Occipital lobe (tissue), 2 donors: ENCODE measurements around the gene AOC2. TPM values are rescaled to one million over a fixed set of nuclear protein-coding genes. Genes with fewer than 3 reads are reported as not detected.
A peak's percentile ranks its signal among the peaks of the same experiment; 100 is the strongest.

Experiments used
- DNase-seq: peaks from one replicate; lab custom pipeline; 2025; lab: John Stamatoyannopoulos, UW
- total RNA-seq: library from RNA; depleted of rRNA; stranded (reverse); fragments of >200 nt; gene quantifications from one replicate; pipeline ENCODE4 v1.2.3, GENCODE V29; 2014

The AOC2 gene, protein sequence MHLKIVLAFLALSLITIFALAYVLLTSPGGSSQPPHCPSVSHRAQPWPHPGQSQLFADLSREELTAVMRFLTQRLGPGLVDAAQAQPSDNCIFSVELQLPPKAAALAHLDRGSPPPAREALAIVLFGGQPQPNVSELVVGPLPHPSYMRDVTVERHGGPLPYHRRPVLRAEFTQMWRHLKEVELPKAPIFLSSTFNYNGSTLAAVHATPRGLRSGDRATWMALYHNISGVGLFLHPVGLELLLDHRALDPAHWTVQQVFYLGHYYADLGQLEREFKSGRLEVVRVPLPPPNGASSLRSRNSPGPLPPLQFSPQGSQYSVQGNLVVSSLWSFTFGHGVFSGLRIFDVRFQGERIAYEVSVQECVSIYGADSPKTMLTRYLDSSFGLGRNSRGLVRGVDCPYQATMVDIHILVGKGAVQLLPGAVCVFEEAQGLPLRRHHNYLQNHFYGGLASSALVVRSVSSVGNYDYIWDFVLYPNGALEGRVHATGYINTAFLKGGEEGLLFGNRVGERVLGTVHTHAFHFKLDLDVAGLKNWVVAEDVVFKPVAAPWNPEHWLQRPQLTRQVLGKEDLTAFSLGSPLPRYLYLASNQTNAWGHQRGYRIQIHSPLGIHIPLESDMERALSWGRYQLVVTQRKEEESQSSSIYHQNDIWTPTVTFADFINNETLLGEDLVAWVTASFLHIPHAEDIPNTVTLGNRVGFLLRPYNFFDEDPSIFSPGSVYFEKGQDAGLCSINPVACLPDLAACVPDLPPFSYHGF
- total RNA-seq: 0.78 TPM

GRCh38 chr17:42844271-42844670 is at the start of gene AOC2:
AOC2 (plus strand) TSS chr17:42844580; CDS start chr17:42844627, 47 bp downstream.
- no peak for DNase-seq

- no peak for DNase-seq
Observed at GRCh38 chr17:42795061-42795460, 49.3 kb upstream of the AOC2 start.

- no peak for DNase-seq
Observed at GRCh38 chr17:42795465-42795864, 48.9 kb upstream of the AOC2 start.

GRCh38 chr17:42796066-42796758 is 48.2 kb upstream of the AOC2 start:
- no peak for DNase-seq

DNA sequence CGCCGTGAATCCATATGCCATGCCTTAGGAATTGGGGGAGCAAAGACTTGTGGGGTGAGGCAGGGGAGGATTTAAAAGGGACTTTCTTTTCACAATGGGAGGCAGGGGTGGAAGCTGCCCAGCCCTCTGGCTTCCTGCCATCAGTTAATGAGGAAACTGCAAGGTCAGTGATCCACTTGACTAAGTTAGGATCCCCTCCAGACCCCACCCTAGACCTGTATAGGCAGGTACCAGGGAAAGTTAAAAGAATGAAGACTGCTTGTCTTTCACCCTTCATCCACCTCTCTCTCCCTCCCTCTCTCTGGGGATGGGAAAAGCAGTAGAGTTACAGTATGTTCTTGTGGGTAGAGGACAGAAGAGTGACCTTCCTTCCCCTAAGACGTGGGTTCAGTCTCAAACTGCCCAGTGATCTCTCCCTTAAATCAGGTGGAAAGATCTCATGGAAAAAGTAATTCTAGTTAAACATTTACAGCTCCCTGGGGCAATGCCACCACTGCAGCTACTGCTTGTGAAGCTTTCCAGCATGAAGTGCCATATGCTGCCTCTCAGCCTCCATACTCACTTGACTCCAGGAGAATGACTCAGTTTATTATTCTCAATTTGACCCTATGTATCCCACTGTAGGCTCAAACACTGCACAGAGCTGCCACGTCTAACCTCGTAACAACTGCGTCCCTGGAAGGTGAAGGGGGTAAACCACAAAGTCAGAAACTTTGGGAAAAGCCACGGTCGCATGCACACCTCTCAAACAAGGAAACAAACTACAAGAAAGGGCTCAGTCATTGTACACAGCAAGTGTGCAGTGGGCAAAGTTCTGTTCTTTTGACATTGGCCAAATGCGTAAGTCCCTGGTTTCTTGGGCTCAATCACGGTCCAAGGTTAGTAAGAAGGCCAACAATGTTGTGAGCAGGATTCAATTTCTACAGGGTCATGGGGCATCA is 47.0 kb upstream of the AOC2 start:
- no peak for DNase-seq

GRCh38 chr17:42798011-42798382 is 46.4 kb upstream of the AOC2 start:
- no peak for DNase-seq

DNA sequence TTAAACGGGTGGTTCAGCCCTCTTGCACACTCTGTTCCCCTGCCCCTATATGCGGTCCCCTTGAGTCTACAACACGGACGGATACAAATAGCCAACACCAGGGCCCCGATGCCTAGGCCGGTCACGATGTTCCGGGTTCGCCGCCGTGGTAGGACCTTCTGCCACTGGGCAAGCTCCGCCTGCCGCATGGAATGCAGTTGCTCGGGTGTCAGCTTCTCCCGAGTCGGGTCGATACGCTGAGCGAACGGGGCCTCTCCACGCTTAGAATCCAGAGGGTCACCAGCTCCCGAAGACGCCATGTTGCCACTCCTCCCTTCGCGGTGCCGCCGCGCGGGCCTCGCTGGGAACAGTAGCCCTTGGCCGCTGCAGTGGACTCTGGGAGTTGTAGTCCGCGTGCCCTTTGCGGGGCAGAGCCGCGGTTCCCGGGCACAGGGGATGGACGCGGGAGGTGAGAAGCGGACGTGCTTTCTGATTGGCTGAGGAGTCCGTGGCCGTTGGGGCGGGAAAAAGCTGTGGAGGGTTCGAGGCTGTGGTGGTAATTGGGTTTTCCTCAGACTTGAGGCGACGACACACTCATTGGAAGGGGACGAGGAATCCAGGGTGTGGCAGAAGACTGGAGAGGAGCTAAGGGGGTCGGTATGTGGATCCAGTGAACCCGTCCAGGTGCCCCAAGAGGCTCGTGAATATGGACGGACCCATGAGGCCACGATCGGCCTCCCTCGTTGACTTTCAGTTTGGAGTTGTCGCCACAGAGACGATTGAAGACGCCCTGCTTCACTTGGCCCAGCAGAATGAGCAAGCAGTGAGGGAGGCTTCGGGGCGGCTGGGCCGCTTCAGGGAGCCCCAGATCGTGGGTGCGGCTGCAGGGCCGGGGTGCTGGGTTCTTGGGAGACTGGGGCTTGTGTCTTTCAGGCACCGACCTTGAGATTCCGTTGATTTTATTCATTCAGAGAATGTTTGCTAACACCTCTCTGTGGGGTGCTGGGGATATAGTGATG is 45.7 kb upstream of the AOC2 start, which contains the start of the genes CNTD1 and COA3:
Gene CNTD1, plus strand, starts transcription at position 479 of the 998 bp plus-strand sequence. Its CDS starts 207 bp downstream, at position 686.
Gene COA3, minus strand, starts transcription at position 322 of the 998 bp plus-strand sequence. Its CDS starts 23 bp downstream, at position 299.
- peak; percentile 78 for DNase-seq

DNA sequence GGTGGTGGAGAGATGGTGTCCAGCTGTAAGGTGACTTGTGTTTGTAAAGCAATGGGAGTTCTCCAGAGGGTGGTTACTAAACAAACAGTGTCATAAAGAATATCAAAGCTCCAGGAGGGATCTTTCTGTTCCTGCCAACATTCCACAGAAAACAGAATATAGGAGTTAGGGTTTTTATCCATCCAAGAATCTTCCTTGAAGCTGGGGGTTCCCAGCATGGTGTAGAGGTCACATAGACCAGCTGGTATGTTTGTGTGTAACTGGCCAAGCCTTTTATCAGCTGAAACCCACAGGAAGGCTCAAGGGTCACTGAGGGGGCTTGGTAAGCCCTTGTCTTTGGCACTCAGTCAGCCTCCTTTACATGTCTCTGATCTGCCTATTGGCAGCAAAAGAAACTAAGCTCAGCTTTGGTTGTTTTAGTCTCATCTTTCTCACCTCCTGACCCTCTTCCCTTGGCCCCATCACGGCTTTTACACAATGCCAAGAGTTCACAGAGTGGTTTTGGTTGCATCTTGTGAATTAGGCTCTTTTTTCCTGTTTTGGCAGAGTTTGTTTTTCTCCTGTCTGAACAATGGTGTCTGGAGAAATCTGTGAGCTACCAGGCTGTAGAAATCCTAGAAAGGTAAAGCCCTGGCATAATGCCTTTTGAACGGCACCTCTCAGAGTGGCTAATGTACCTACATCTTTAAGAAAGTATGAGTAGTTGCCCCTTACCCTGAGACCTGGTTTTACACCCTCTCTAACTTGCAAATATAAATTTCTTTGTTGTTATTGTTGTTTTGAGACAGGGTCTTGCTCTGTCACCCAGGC is 41.1 kb upstream of the AOC2 start:
- DNase-seq: no peak

DNA sequence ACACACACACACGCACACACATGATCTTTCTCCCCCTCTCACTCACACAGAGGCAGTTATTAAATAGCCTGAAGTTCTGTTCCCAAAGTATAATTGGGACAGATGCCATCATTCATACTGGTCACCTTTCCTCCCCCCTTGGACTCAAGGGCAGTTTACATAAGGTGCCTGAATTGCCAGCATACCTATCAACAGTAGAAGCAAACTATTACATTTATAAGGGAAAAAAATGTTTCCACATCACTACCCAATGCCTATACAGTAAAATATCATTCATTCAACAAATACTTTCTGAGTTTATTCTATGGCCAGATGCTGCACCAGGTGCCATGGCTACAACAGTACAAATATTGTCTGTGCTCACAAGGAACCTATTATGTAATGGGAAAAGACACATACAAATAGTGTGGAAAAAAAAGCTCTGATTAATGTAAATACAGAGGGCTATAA is 39.4 kb upstream of the AOC2 start:
- no peak for DNase-seq

DNA sequence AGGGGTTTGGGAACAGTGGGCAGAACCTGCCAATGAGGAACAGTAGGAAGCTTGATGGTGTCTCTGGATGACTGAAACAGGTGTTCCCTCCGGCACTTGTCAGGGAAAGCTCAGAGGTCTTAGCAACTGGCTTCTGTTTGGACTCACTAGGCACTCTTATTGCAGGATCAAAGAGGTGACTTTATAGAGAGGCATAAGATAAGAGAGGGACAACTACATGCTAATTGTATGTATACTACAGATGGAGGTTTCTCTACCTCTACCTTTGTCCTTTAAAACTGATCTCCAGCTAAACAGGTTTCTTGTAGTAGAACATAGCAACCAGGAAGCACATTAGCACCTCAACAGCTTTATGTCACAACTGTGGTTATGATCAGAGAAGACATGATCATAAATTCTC is 38.1 kb upstream of the AOC2 start:
- no peak for DNase-seq

GRCh38 chr17:42809250-42809649 is 35.1 kb upstream of the AOC2 start:
- peak; percentile 36 for DNase-seq

GRCh38 chr17:42814633-42815399 is 29.6 kb upstream of the AOC2 start:
- DNase-seq: no peak

DNA sequence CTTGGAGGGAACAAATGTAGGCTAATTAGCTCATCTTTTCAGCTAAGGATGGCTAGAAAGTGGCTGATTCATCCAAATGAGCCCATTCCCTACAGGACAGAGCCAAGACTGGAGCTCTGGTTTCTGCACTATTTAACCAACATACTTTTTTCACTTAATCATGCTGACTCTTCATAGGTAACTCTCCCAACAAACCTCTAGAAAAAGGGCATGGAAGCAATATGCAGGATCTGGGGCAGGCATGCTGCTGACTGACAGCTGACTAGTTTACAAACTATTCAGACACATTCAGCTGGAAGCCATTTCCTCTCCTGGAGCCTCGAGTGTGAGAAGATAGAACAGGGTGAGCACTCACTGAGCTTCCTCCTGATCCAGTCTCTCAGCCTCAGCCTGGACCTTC is 26.5 kb upstream of the AOC2 start:
- no peak for DNase-seq

DNA sequence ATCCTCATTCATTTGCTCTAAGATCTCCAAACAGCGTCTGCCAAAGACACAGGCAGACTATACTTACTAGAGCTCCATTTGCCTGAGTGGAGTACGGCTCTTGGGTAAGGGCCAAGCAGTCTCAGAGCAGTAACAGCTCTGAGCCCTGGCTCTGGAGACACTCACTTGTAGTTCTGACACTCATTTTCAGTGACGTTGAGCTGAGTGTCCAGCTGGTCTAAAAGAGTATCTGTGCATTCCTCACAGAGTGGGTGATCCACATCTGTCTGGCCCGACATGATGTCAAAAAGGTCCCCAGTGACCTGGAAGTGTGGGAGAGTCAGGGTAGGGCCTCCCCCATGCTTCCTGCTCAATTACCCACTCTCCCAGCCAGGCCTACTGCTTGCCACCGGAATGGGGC is 26.0 kb upstream of the AOC2 start:
- DNase-seq: no peak

- DNase-seq: no peak
Observed at GRCh38 chr17:42819939-42820535, 24.3 kb upstream of the AOC2 start.

- DNase-seq: no peak
Observed at GRCh38 chr17:42821176-42821575, 23.2 kb upstream of the AOC2 start.

DNA sequence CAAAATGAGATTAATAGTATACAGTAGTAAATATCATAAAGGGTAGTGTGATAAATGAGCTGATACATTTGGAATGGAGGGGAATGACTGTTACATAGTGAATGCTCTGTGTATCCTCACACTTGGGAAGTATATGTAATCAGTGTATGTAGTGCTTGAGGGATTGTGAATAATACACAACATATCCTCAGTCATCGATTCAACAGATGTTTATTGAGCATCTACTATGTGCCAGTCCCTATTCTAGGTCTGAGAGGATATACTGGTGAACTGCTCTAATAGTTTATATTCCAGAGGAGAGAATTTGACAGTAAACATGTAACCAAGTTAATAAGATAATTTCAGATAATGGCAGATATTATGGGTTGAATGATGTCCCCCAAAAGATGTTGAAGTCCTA is 16.9 kb upstream of the AOC2 start:
- no peak for DNase-seq
